GM06990 (cell line): ENCODE measurements around the gene IFNAR2.
"Not testable (repeated sequence)": the region's sequence is repeated elsewhere in the genome, so short reads cannot be mapped to it uniquely, and the experiment has no call there.

Source experiments
- DNase-seq: peaks from one replicate; pipeline ENCODE4 v3.0.0-alpha.2; 2011; ENCODE audit not compliant: insufficient read length; ENCODE audit errors: extremely low read depth
- H3K27me3 ChIP-seq: replicated peaks from 2 replicates; pipeline ENCODE4 v1.6.0; 2011; ENCODE audit warnings: low read length; ENCODE audit not compliant: control insufficient read depth, insufficient read depth
- H3K36me3 ChIP-seq: 2 replicates; pipeline ENCODE4 v1.5.1; 2011; ENCODE audit warnings: low read length; ENCODE audit not compliant: control insufficient read depth, insufficient read depth
- H3K4me3 ChIP-seq: replicated peaks from 2 replicates; pipeline ENCODE4 v1.5.1; 2011; ENCODE audit warnings: low read depth, mild to moderate bottlenecking, control low read depth, low read length
- CTCF ChIP-seq: IDR thresholded peaks from 2 replicates; pipeline ENCODE4 v1.5.1; 2011; ENCODE audit warnings: low read length, control low read depth, mild to moderate bottlenecking, inconsistent platforms; ENCODE audit not compliant: insufficient read depth, poor library complexity, severe bottlenecking

IFNAR2 gene

GRCh38 chr21:33247599-33247998 is 17.9 kb downstream of the IFNAR2 start:
- H3K27me3 ChIP-seq, result no peaks in the 10 kb centered on the region
- DNase-seq, result no peak
- TF ChIP-seq CTCF, result no peak
- H3K36me3 ChIP-seq, result peaks cover 43% of the 10 kb centered on the region
- H3K4me3 ChIP-seq, result no peak overlapping the region

GRCh38 chr21:33249331-33250002 is 19.7 kb downstream of the IFNAR2 start:
- no peak for TF ChIP-seq CTCF
- no peaks in the 10 kb centered on the region for H3K27me3 ChIP-seq
- H3K36me3 ChIP-seq, result peaks cover 41% of the 10 kb centered on the region
- no peak for DNase-seq
- H3K4me3 ChIP-seq, result no peak overlapping the region

- no peak for DNase-seq
- no peak overlapping the region for H3K4me3 ChIP-seq
- H3K27me3 ChIP-seq, result no peaks in the 10 kb centered on the region
- H3K36me3 ChIP-seq, result peaks cover 37% of the 10 kb centered on the region
- TF ChIP-seq CTCF, result no peak
These were observed 21.4 kb downstream of the IFNAR2 start for GRCh38 chr21:33251119-33251518.

GRCh38 chr21:33253382-33253781 is 23.6 kb downstream of the IFNAR2 start:
- not testable (repeated sequence) for DNase-seq, H3K27me3 ChIP-seq, H3K4me3 ChIP-seq
- peaks cover 40% of the 10 kb centered on the region for H3K36me3 ChIP-seq

GRCh38 chr21:33254766-33255165 is 25.0 kb downstream of the IFNAR2 start:
- DNase-seq, result no peak
- H3K4me3 ChIP-seq, result no peak overlapping the region
- H3K27me3 ChIP-seq, result no peaks in the 10 kb centered on the region
- peaks cover 35% of the 10 kb centered on the region for H3K36me3 ChIP-seq
- TF ChIP-seq CTCF, result no peak

- no peaks in the 10 kb centered on the region for H3K27me3 ChIP-seq
- TF ChIP-seq CTCF, result no peak
- H3K36me3 ChIP-seq, result peaks cover 36% of the 10 kb centered on the region
- no peak for DNase-seq
- H3K4me3 ChIP-seq, result no peak overlapping the region
These were observed 25.7 kb downstream of the IFNAR2 start for GRCh38 chr21:33255404-33255803.
